SIG-M5 treated with dmso at 0.1 percent for 504 hours (cell line): Measurements from ENCODE around the gene PRICKLE1.

Experiments used
- DNase-seq: peaks from one replicate; lab custom pipeline; 2025; ENCODE audit not compliant: unreplicated experiment; lab: John Stamatoyannopoulos, UW

The PRICKLE1 gene

GRCh38 chr12:42496886-42497285, 92.7 kb downstream of the PRICKLE1 start:
- no peak for DNase-seq

- no peak for DNase-seq
These were observed 94.3 kb downstream of the PRICKLE1 start for GRCh38 chr12:42495244-42495643.

- DNase-seq, result no peak
These were observed 97.3 kb downstream of the PRICKLE1 start for GRCh38 chr12:42492267-42492666.

- DNase-seq, result no peak
These were observed 99.2 kb downstream of the PRICKLE1 start for GRCh38 chr12:42490261-42490842.

- no peak for DNase-seq
These were observed 103.1 kb downstream of the PRICKLE1 start for GRCh38 chr12:42486407-42486806.

- DNase-seq, result no peak
These were observed 103.7 kb downstream of the PRICKLE1 start for GRCh38 chr12:42485823-42486222.

- no peak for DNase-seq
These were observed 104.5 kb downstream of the PRICKLE1 start for GRCh38 chr12:42484996-42485395.

- DNase-seq, result no peak
These were observed 106.1 kb downstream of the PRICKLE1 start for GRCh38 chr12:42483521-42483790.

GRCh38 chr12:42482748-42483520, 106.6 kb downstream of the PRICKLE1 start:
- DNase-seq, result peak; percentile 48

- no peak for DNase-seq
These were observed 107.4 kb downstream of the PRICKLE1 start for GRCh38 chr12:42482041-42482747.

- DNase-seq, result no peak
These were observed 108.2 kb downstream of the PRICKLE1 start for GRCh38 chr12:42481368-42481767.

GRCh38 chr12:42477941-42478340, 111.6 kb downstream of the PRICKLE1 start:
- DNase-seq, result no peak

- DNase-seq, result no peak
These were observed 114.4 kb downstream of the PRICKLE1 start for GRCh38 chr12:42475106-42475505.

GRCh38 chr12:42474391-42474790, 115.2 kb downstream of the PRICKLE1 start:
- DNase-seq, result peak; percentile 9

- DNase-seq, result no peak
These were observed 116.0 kb downstream of the PRICKLE1 start for GRCh38 chr12:42473561-42473960.

- DNase-seq, result no peak
These were observed 116.4 kb downstream of the PRICKLE1 start for GRCh38 chr12:42473130-42473529.

GRCh38 chr12:42472376-42472775, 117.2 kb downstream of the PRICKLE1 start:
- DNase-seq, result no peak

- DNase-seq, result peak; percentile 92
These were observed 120.0 kb downstream of the PRICKLE1 start for GRCh38 chr12:42469355-42470175.

- no peak for DNase-seq
These were observed 120.6 kb downstream of the PRICKLE1 start for GRCh38 chr12:42468921-42469320.

GRCh38 chr12:42468341-42468821, 121.2 kb downstream of the PRICKLE1 start:
- no peak for DNase-seq

- DNase-seq, result no peak
These were observed 125.9 kb downstream of the PRICKLE1 start for GRCh38 chr12:42463671-42464070.
